Uterine smooth muscle cell (primary cell): Measurements from ENCODE around the gene ARMC2. TPM values are rescaled to one million over a fixed set of nuclear protein-coding genes. Genes with fewer than 3 reads are reported as not detected.

Source experiments
- total RNA-seq: library from RNA; depleted of rRNA; stranded (reverse); fragments of >200 nt; gene quantifications from 2 replicates; pipeline ENCODE4 v1.2.3, GENCODE V29; 2014

Gene ARMC2, protein sequence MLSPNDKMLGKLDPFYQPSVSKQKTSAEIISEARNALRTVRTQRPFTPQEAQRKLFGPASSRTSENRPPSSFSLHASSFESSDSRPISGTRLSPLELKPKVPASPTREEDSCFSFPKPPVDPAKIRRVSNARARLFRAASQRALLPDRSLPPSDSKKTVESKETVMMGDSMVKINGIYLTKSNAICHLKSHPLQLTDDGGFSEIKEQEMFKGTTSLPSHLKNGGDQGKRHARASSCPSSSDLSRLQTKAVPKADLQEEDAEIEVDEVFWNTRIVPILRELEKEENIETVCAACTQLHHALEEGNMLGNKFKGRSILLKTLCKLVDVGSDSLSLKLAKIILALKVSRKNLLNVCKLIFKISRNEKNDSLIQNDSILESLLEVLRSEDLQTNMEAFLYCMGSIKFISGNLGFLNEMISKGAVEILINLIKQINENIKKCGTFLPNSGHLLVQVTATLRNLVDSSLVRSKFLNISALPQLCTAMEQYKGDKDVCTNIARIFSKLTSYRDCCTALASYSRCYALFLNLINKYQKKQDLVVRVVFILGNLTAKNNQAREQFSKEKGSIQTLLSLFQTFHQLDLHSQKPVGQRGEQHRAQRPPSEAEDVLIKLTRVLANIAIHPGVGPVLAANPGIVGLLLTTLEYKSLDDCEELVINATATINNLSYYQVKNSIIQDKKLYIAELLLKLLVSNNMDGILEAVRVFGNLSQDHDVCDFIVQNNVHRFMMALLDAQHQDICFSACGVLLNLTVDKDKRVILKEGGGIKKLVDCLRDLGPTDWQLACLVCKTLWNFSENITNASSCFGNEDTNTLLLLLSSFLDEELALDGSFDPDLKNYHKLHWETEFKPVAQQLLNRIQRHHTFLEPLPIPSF
- 1.00 and 1.7 TPM in 2 replicates for total RNA-seq

DNA sequence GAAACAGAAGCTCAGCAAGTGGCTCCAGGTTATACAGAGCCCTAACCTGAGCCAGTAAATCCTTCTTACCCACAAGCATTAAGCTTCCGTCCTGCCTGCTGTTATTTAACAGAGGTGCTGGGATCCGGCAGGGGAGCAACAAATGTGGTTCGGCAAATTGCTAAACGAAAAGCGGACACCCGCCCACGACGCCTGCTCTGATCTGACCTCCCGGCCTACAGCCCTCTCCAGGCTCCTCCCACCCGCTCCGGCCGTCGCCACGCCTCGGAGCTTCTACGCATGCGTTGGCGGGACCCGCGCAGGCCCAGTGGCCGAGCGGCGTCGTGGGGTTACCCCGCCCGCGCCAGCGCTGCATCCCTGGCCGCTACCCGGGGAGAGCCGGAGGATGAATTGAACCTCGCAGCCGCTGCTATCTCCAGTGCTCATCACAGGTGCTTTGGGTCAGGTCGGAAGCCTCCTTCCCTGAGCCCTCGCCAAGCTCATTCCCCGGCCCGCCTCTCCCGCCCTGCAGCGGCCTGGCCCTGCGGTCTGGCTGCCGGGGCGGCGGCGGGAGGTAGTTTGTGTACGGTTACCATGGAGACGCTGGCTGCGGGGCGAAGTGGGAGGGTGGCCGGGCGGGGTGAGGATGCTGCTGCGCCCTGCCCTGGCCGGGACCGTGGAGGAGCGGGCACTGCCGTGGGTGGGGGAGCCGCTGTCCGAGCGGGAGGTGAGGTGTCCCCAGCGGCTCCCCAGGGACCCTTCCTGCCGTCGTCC lies at the start of gene ARMC2:
TSS of gene ARMC2 (plus strand) at position 307 of the 753 bp plus-strand sequence. CDS start 5,846 bp downstream, outside the sequence.

Other genes with a start within 250 kb of the ARMC2 start
- 14.2 and 23.7 TPM in 2 replicates for gene SESN1, start 246.4 kb downstream of the ARMC2 start, total RNA-seq
- gene CEP57L1, start 247.1 kb downstream of the ARMC2 start, total RNA-seq, result 27.0 and 42.4 TPM in 2 replicates